HG03457 (cell line): ENCODE results near the gene EIF4B.

Experiments used
- ATAC-seq: cut with Tn5 transposase; IDR thresholded peaks from one replicate; pipeline ENCODE4 v1.9.1; 2021; ENCODE audit warnings: moderate number of reproducible peaks; ENCODE audit not compliant: unreplicated experiment

Gene EIF4B

GRCh38 chr12:53067993-53068770 is 61.9 kb downstream of the EIF4B start:
- no peak for ATAC-seq

GRCh38 chr12:53068811-53069585 is 62.7 kb downstream of the EIF4B start:
- no peak for ATAC-seq

- no peak for ATAC-seq
Observed at GRCh38 chr12:53069621-53070410, 63.6 kb downstream of the EIF4B start.

- no peak for ATAC-seq
Observed at GRCh38 chr12:53070877-53071492, 64.7 kb downstream of the EIF4B start.

GRCh38 chr12:53071591-53072551 is 65.6 kb downstream of the EIF4B start:
- no peak for ATAC-seq

- no peak for ATAC-seq
Observed at GRCh38 chr12:53073881-53074280, 67.6 kb downstream of the EIF4B start.

- ATAC-seq = no peak
Observed at GRCh38 chr12:53074283-53074998, 68.2 kb downstream of the EIF4B start.

- ATAC-seq = no peak
Observed at GRCh38 chr12:53074999-53075370, 68.7 kb downstream of the EIF4B start.

GRCh38 chr12:53076461-53076860 is 70.2 kb downstream of the EIF4B start:
- ATAC-seq = no peak

- no peak for ATAC-seq
Observed at GRCh38 chr12:53077030-53077429, 70.8 kb downstream of the EIF4B start.

GRCh38 chr12:53078425-53079225 is 72.4 kb downstream of the EIF4B start:
- peak; percentile 5 for ATAC-seq

- ATAC-seq = peak; percentile 94
Observed at GRCh38 chr12:53079226-53080117, 73.2 kb downstream of the EIF4B start, which contains the start of gene SPRYD3. Gene SPRYD3, minus strand, starts transcription at chr12:53079390. Its CDS starts 57 bp downstream, at chr12:53079333.

GRCh38 chr12:53082637-53083175 is 76.5 kb downstream of the EIF4B start:
- no peak for ATAC-seq

GRCh38 chr12:53086361-53086760 is 80.1 kb downstream of the EIF4B start:
- no peak for ATAC-seq

- ATAC-seq = no peak
Observed at GRCh38 chr12:53090105-53090504, 83.8 kb downstream of the EIF4B start.

- no peak for ATAC-seq
Observed at GRCh38 chr12:53090554-53090953, 84.3 kb downstream of the EIF4B start.

GRCh38 chr12:53091756-53092155 is 85.5 kb downstream of the EIF4B start:
- no peak for ATAC-seq
